MM.1S (cell line): Measurements from ENCODE around the gene BORA.

Source experiments
- EZH2 ChIP-seq: fragments of 300-600 bp; sonication (generic); optimal IDR thresholded peaks from 2 replicates; pipeline ENCODE3; 2017; ENCODE audit warnings: low read depth, mild to moderate bottlenecking, antibody characterized with exemption, low read length, mixed read lengths
- TF ChIP-seq, protein P1 (sequence below): fragments of 300-600 bp; sonication (generic); IDR thresholded peaks from 2 replicates; pipeline ENCODE4 v1.5.1; 2016; ENCODE audit warnings: antibody characterized with exemption, low read length, mixed read lengths

DNA sequence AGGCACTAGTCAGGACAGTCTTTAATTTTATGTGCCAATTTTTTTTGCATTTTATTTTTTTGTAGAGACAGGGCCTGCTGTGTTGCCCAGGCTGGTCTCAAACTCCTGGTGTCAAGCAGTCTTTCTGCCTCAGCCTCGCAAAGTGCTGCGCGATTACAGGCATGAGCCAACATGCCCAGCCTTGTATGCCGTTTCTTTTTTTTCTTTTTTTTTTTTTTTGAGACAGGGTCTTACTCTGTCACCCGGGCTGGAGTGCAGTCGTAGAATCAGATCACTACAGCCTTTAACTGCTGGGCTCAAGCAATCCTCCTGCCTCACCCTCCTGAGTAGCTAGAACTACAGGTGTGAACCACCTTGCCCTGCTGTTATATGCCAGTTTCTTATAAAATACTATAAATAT lies 26.4 kb downstream of the BORA start:
- TF ChIP-seq, protein P1, sequence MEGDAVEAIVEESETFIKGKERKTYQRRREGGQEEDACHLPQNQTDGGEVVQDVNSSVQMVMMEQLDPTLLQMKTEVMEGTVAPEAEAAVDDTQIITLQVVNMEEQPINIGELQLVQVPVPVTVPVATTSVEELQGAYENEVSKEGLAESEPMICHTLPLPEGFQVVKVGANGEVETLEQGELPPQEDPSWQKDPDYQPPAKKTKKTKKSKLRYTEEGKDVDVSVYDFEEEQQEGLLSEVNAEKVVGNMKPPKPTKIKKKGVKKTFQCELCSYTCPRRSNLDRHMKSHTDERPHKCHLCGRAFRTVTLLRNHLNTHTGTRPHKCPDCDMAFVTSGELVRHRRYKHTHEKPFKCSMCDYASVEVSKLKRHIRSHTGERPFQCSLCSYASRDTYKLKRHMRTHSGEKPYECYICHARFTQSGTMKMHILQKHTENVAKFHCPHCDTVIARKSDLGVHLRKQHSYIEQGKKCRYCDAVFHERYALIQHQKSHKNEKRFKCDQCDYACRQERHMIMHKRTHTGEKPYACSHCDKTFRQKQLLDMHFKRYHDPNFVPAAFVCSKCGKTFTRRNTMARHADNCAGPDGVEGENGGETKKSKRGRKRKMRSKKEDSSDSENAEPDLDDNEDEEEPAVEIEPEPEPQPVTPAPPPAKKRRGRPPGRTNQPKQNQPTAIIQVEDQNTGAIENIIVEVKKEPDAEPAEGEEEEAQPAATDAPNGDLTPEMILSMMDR: no peak
- no peak for TF ChIP-seq EZH2
